BLaER1 (cell line): ENCODE results near the gene ASF1B.
A peak's percentile ranks its signal among the peaks of the same experiment; 100 is the strongest.

Experiments
- H3K27ac ChIP-seq: shearing (Covaris generic); formaldehyde crosslinking; 2 replicates; pipeline ENCODE4 v1.8.1; 2022
- H3K27me3 ChIP-seq: shearing (Covaris generic); formaldehyde crosslinking; 2 replicates; pipeline ENCODE4 v1.8.1; 2022
- H3K36me3 ChIP-seq: shearing (Covaris generic); formaldehyde crosslinking; 2 replicates; pipeline ENCODE4 v1.8.1; 2022
- H3K4me1 ChIP-seq: shearing (Covaris generic); formaldehyde crosslinking; 2 replicates; pipeline ENCODE4 v1.8.1; 2022
- H3K4me2 ChIP-seq: shearing (Covaris generic); formaldehyde crosslinking; 2 replicates; pipeline ENCODE4 v1.8.1; 2022
- H3K4me3 ChIP-seq: shearing (Covaris generic); formaldehyde crosslinking; 2 replicates; pipeline ENCODE4 v1.8.1; 2022
- H3K9ac ChIP-seq: shearing (Covaris generic); formaldehyde crosslinking; 2 replicates; pipeline ENCODE4 v1.8.1; 2022
- H3K9me3 ChIP-seq: shearing (Covaris generic); formaldehyde crosslinking; 2 replicates; pipeline ENCODE4 v1.8.1; 2022
- H4K20me1 ChIP-seq: shearing (Covaris generic); formaldehyde crosslinking; 2 replicates; pipeline ENCODE4 v1.8.1; 2022
- Cebpa-rat ChIP-seq: shearing (Covaris generic); IDR thresholded peaks from 2 replicates; pipeline ENCODE4 v1.8.1; 2022

Gene ASF1B

DNA sequence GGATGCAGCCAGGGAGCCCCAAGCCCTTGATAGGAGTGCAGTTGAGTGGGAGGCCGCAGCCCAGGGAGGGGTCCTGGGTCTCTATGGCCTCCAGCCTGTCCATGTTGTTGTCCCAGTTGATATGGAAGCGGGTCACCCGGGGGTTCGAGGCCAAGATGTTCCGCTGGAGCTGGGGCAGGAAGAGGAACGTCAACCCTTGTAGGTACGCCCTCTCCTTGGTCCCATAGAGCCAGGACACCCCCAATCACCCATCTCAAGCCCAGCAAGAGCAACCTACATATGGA, 15.9 kb downstream of the ASF1B start:
- Histone ChIP-seq H3K4me3 (no peak overlapping the region), H3K27ac (no peak overlapping the region), H3K4me2 (no peak overlapping the region), H3K36me3 (peaks cover 59% of the 10 kb centered on the region), H4K20me1 (peaks cover 19% of the 10 kb centered on the region), H3K9ac (no peak overlapping the region), H3K27me3 (no peaks in the 10 kb centered on the region), H3K4me1 (peaks cover 35% of the 10 kb centered on the region), H3K9me3 (no peaks in the 10 kb centered on the region)
- TF ChIP-seq Cebpa-rat: no peak

DNA sequence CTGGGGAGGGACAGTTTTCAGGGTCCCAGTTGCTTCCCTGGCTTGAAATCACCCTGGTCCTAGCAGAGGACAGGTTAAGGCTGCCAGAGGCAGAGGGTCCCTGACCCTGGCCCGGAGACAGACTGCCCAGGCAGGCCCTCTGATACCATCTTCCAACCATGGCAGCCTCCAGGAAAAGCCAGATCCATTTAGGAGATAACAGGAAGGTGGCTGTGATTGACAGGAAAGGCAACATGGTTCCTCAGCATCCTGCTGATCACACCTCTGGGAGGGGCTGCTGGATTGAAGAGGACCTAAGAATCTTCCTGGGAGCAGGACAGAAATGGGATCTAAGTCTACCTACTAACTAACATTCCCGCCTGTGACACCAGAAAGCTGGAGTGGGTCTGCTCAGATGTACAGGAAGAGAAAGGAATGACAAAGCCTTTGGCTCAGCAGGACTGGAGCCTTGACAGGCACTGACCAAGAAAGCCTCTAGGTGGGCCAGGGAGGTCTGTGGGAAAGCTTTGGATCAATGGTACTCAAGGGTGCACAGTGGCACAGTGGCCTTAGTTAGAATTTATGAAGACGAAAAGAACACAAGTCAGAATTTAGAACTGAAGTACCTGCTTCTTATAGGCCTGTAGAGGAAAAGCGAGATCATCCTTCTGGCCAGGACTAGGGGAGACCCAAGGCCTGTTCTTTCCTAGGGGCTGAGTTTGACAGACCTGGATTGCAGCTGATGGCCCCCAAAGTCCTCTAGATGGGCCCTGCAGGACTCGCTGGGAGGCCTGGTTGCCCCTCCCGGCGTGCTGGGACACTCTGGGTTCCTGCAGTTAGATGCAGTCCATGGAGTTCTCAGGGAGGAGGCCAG, 16.5 kb downstream of the ASF1B start:
- H3K27ac ChIP-seq: no peak overlapping the region
- peak overlapping the region; percentile 7; the same call in 1 of the 2 replicates for H3K9ac ChIP-seq
- no peak overlapping the region for H3K4me2 ChIP-seq
- H3K4me3 ChIP-seq: no peak overlapping the region
- H3K9me3 ChIP-seq: no peaks in the 10 kb centered on the region
- no peak for TF ChIP-seq Cebpa-rat
- H3K27me3 ChIP-seq: no peaks in the 10 kb centered on the region
- peaks cover 53% of the 10 kb centered on the region for H3K36me3 ChIP-seq
- peaks cover 41% of the 10 kb centered on the region for H3K4me1 ChIP-seq
- peaks cover 21% of the 10 kb centered on the region for H4K20me1 ChIP-seq

- H4K20me1 ChIP-seq: peaks cover 28% of the 10 kb centered on the region
- peaks cover 46% of the 10 kb centered on the region for H3K36me3 ChIP-seq
- peak overlapping the region; percentile 85; the same call in 1 of the 2 replicates for H3K9ac ChIP-seq
- H3K27ac ChIP-seq: no peak overlapping the region
- TF ChIP-seq Cebpa-rat: no peak
- H3K4me1 ChIP-seq: peaks cover 47% of the 10 kb centered on the region
- H3K27me3 ChIP-seq: no peaks in the 10 kb centered on the region
- no peak overlapping the region for H3K4me3 ChIP-seq
- no peaks in the 10 kb centered on the region for H3K9me3 ChIP-seq
- peak overlapping the region; percentile 99 for H3K4me2 ChIP-seq
Observed at GRCh38 chr19:14119146-14119545, 17.2 kb downstream of the ASF1B start.

DNA sequence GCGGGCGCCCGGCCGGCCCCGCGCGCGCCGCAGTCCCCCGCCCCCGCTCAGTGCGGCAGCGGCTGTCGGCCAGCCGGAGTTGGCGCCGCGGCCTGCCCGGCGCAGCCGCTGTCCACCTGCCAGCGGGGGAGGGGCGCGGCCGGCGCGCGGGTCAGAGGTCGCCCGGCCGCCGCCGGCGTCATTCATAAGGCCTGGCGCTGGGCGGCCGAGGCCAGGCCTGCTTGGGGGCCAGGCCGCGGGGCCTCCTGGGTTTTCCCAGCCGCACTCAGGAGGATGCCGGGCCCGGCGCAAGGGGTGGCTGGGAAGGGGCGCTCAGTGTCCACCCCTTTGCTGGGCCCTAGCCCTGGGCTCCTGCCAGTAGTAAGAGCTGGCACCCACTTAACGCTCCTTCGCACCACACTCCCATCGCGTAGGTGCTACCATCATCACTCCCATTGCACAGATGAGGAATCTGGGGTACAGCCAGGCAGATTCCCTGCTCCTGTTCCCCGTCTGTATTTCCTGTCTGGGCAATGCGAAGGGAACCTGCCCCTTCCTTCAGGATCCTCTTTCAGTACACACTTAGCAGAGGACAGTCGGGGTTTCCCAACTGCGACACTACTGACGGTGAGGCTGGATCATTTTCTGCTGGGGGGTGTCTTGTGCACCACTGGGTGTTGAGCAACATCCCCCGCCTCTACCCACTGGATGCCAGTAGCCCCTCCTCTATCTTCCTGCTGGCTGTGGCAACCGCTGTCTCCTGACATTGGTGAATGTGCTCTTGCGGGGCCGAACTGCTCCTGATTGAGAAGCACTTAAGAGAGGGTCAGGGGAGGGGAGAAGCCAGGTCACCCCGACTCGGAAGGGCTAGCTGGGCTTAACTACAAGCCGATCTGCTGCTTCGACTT, 18.0 kb downstream of the ASF1B start:
- H4K20me1 ChIP-seq: peaks cover 35% of the 10 kb centered on the region
- no peaks in the 10 kb centered on the region for H3K9me3 ChIP-seq
- peaks cover 54% of the 10 kb centered on the region for H3K4me1 ChIP-seq
- peak overlapping the region; percentile 85 for H3K9ac ChIP-seq
- H3K4me2 ChIP-seq: peak overlapping the region; percentile 99
- H3K4me3 ChIP-seq: peak overlapping the region; percentile 96
- H3K36me3 ChIP-seq: peaks cover 39% of the 10 kb centered on the region
- no peaks in the 10 kb centered on the region for H3K27me3 ChIP-seq
- TF ChIP-seq Cebpa-rat: peak; percentile 96
- H3K27ac ChIP-seq: peak overlapping the region; percentile 81

- peak within 1 kb of the TSS; percentile 85 for H3K9ac ChIP-seq
- no peaks in the 10 kb centered on the region for H3K27me3 ChIP-seq
- H3K36me3 ChIP-seq: peaks cover 33% of the 10 kb centered on the region
- peak within 1 kb of the TSS; percentile 99 for H3K4me2 ChIP-seq
- peak within 1 kb of the TSS; percentile 81 for H3K27ac ChIP-seq
- H3K4me1 ChIP-seq: peaks cover 61% of the 10 kb centered on the region
- TF ChIP-seq Cebpa-rat: no peak
- peaks cover 42% of the 10 kb centered on the region for H4K20me1 ChIP-seq
- peak within 1 kb of the TSS; percentile 96 for H3K4me3 ChIP-seq
- H3K9me3 ChIP-seq: no peaks in the 10 kb centered on the region
Observed at GRCh38 chr19:14117668-14118164, 18.7 kb downstream of the ASF1B start, which contains the start of gene PRKACA. PRKACA (minus strand) TSS chr19:14117762; CDS start chr19:14117547, 215 bp downstream.

- Histone ChIP-seq H3K27ac (peak overlapping the region; percentile 68), H3K4me2 (peak overlapping the region; percentile 99), H3K9me3 (no peaks in the 10 kb centered on the region), H3K4me3 (peak overlapping the region; percentile 96), H3K27me3 (no peaks in the 10 kb centered on the region), H3K9ac (peak overlapping the region; percentile 83), H4K20me1 (peaks cover 47% of the 10 kb centered on the region), H3K36me3 (peaks cover 26% of the 10 kb centered on the region), H3K4me1 (peaks cover 67% of the 10 kb centered on the region)
- no peak for TF ChIP-seq Cebpa-rat
Observed at GRCh38 chr19:14116918-14117578, 19.3 kb downstream of the ASF1B start.

DNA sequence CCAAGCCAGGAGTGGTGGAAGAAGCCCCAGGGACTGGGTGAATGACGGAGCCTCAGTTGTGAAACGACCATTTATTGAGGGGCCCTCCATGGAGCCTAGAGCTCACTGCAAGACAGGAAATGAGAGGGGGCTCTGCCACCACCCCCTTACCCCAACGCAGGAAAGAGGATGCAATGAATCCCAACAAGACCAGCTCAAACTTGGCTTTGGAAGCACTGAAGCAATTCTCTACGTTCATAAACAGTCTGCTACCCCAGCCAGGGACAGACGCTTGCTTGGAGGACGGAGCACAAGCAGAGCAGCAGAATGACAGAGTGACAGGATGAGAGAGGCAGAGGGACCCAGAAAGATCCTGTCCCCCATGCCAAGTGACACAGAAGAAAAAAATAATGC, 19.9 kb downstream of the ASF1B start:
- TF ChIP-seq Cebpa-rat: no peak
- Histone ChIP-seq H3K9ac (peak overlapping the region; percentile 83), H3K27ac (no peak overlapping the region), H3K9me3 (no peaks in the 10 kb centered on the region), H3K27me3 (no peaks in the 10 kb centered on the region), H4K20me1 (peaks cover 51% of the 10 kb centered on the region), H3K4me1 (peaks cover 67% of the 10 kb centered on the region), H3K4me3 (peak overlapping the region; percentile 96), H3K4me2 (peak overlapping the region; percentile 99), H3K36me3 (peaks cover 21% of the 10 kb centered on the region)

DNA sequence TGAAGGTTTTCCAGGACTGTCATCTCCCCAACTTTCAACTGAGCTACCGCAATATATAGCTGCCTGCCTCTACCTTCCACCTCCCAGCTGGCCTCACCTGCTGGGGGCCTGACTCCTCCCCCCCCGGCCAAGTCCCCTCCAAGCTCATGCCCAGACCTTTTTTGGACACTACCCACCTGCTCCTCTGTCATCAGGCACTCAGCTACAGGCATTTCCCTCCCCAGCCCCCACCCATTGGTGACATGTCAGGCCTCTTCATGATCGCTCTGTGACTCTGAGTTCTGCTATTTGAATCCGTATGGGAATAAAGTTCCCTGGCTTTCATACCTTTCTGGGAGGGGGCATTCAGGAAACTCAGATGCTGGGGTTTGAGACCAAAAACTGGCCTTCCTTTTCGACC, 20.6 kb downstream of the ASF1B start:
- H3K4me1 ChIP-seq: peaks cover 67% of the 10 kb centered on the region

GRCh38 chr19:14114854-14115253, 21.5 kb downstream of the ASF1B start:
- no peaks in the 10 kb centered on the region for H3K9me3 ChIP-seq
- peaks cover 67% of the 10 kb centered on the region for H3K4me1 ChIP-seq
- H3K36me3 ChIP-seq: peaks cover 4% of the 10 kb centered on the region
- H3K4me3 ChIP-seq: no peak overlapping the region
- H3K4me2 ChIP-seq: peak overlapping the region; percentile 99
- H4K20me1 ChIP-seq: peaks cover 54% of the 10 kb centered on the region
- TF ChIP-seq Cebpa-rat: no peak
- H3K27ac ChIP-seq: no peak overlapping the region
- 0 out of 2 replicates have a peak overlapping the region, but pooled peaks have one; percentile 8 for H3K9ac ChIP-seq
- H3K27me3 ChIP-seq: no peaks in the 10 kb centered on the region

More for the DNA sequence above, 20.6 kb downstream of the ASF1B start:
- Histone ChIP-seq H3K27ac (no peak overlapping the region), H3K27me3 (no peaks in the 10 kb centered on the region), H3K9ac (no peak overlapping the region; the same call in 1 of the 2 replicates), H3K4me2 (peak overlapping the region; percentile 99), H3K4me3 (no peak overlapping the region), H3K9me3 (no peaks in the 10 kb centered on the region), H3K36me3 (peaks cover 13% of the 10 kb centered on the region), H4K20me1 (peaks cover 54% of the 10 kb centered on the region)
- TF ChIP-seq Cebpa-rat: no peak
